ENCODE data around the gene SLC4A11. TPM values are rescaled to one million over a fixed set of nuclear protein-coding genes. Genes with fewer than 3 reads are reported as not detected.

SLC4A11 gene
- total RNA-seq, 2 donors from 2014 or later = 3.8 to 12.4 TPM

DNA sequence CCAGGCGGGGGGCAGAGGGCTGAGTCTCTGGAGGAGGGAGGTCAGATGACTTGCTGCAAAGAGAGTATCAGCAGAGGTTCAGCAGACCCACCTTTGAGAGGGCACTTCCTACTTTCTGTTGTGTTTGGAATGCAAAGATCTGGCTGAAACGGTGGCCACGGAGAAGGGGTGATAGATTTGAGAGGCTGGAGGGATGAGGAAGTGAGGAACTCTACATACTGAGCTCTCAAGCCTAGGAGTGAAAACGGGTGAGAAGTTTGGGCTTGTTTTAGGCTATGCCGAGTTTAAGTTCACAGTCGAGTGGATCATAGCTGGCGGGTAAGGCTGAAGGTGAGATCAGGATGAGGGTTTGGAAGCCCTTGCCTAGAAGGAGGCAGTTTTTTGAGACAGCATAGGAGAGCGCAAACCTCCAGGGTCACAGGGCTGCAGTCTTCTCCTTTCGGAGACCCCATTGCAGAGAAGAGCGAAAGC lies 30.2 kb downstream of the SLC4A11 start:
- Histone ChIP-seq H3K36me3 (ENCODE audit: control insufficient read depth, insufficient read depth, low read length) (peaks cover 10% of the 10 kb centered on the region), H3K4me3 (ENCODE audit: low read length) (peak overlapping the region; percentile 97), H3K27me3 (ENCODE audit: control insufficient read depth, insufficient read depth, low read length, poor library complexity, severe bottlenecking) (no peaks in the 10 kb centered on the region), H3K4me1 (ENCODE audit: control insufficient read depth, insufficient read depth, low read length) (no peaks in the 10 kb centered on the region), H3K27ac (ENCODE audit: low read depth, low read length) (no peak overlapping the region), H3K9me3 (ENCODE audit: control insufficient read depth, low read length) (no peaks in the 10 kb centered on the region), H3K9ac (ENCODE audit: extremely low read depth, low read length, poor library complexity, severe bottlenecking) (peak overlapping the region; percentile 72)
- TF ChIP-seq, protein P1, sequence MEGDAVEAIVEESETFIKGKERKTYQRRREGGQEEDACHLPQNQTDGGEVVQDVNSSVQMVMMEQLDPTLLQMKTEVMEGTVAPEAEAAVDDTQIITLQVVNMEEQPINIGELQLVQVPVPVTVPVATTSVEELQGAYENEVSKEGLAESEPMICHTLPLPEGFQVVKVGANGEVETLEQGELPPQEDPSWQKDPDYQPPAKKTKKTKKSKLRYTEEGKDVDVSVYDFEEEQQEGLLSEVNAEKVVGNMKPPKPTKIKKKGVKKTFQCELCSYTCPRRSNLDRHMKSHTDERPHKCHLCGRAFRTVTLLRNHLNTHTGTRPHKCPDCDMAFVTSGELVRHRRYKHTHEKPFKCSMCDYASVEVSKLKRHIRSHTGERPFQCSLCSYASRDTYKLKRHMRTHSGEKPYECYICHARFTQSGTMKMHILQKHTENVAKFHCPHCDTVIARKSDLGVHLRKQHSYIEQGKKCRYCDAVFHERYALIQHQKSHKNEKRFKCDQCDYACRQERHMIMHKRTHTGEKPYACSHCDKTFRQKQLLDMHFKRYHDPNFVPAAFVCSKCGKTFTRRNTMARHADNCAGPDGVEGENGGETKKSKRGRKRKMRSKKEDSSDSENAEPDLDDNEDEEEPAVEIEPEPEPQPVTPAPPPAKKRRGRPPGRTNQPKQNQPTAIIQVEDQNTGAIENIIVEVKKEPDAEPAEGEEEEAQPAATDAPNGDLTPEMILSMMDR (conservative IDR thresholded peaks at IDR 0.05) = no peak
- Mint-ChIP-seq H3K4me3 (peak overlapping the region; percentile 79), H3K36me3 (ENCODE audit: low read depth) (peaks cover 10% of the 10 kb centered on the region), H3K9me3 (no peaks in the 10 kb centered on the region), H3K27me3 (ENCODE audit: insufficient read depth) (no peaks in the 10 kb centered on the region), H3K27ac (peak overlapping the region; percentile 87), H3K4me1 (peaks cover 4% of the 10 kb centered on the region)
- WGBS, 2 experiments (ENCODE audit: insufficient coverage in 1 of 2, insufficient read length in 1 of 2) = 5 to 6% methylated on average over 5 to 10 of the region's 10 CpGs
- peak; percentile 59 for DNase-seq

DNA sequence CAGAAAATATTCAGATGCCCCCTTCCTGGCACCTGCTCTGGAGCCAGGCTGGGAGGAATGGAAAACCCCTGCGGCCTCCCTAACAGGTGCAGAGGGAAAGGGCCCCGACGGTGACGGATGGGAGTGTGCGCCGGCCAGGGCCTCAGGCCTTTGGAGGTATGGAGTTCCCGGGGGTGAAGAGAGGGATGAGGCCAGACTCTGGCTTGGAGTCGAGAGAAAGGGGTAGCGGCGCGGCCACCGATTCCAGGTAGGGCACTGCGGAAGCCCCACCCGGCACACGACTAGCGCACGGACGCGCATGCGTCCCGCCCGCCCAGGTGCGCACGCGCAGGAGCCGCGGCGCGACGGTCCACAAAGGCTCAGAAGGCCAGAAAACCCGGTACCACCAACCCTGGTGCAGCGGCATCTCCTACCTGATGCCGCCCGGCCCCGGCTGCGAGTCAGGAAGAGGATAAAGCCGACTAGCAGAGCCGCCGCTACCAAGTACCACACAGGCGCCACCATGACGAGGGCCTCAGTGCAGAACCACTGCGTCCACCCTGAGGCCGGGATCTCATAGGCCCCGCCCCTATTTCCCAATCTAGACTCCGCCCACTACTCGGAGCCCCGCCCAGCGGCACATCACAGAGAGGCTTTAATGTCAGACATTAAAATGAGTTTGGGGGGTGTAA lies 34.7 kb downstream of the SLC4A11 start, which contains the start of gene DDRGK1:
DDRGK1 (minus strand) TSS at position 559 of the 671 bp plus-strand sequence; CDS start at position 504, 55 bp downstream.
- no peaks in the 10 kb centered on the region for H3K9me3 ChIP-seq (ENCODE audit: control insufficient read depth, low read length)
- Mint-ChIP-seq H3K4me3 (peak within 1 kb of the TSS; percentile 94), H3K4me1 (peaks cover 6% of the 10 kb centered on the region), H3K9me3 (no peaks in the 10 kb centered on the region), H3K27me3 (ENCODE audit: insufficient read depth) (no peaks in the 10 kb centered on the region), H3K36me3 (ENCODE audit: low read depth) (peaks cover 26% of the 10 kb centered on the region), H3K27ac (peak within 1 kb of the TSS; percentile 96)
- peak within 1 kb of the TSS; percentile 67 for H3K9ac ChIP-seq (ENCODE audit: extremely low read depth, low read length, poor library complexity, severe bottlenecking)
- TF ChIP-seq, protein P1 (conservative IDR thresholded peaks at IDR 0.05) = no peak
- WGBS, 2 experiments (ENCODE audit: insufficient coverage in 1 of 2, insufficient read length in 1 of 2) = 0 to 2% methylated on average over 22 to 48 of the region's 48 CpGs
- H3K4me3 ChIP-seq (ENCODE audit: low read length) = peak within 1 kb of the TSS; percentile 95
- H3K4me1 ChIP-seq (ENCODE audit: control insufficient read depth, insufficient read depth, low read length) = no peaks in the 10 kb centered on the region
- H3K36me3 ChIP-seq (ENCODE audit: control insufficient read depth, insufficient read depth, low read length) = peaks cover 24% of the 10 kb centered on the region
- peak within 1 kb of the TSS; percentile 74 for H3K27ac ChIP-seq (ENCODE audit: low read depth, low read length)
- no peaks in the 10 kb centered on the region for H3K27me3 ChIP-seq (ENCODE audit: control insufficient read depth, insufficient read depth, low read length, poor library complexity, severe bottlenecking)
- DNase-seq = peak; percentile 96

- Histone ChIP-seq H3K4me1 (ENCODE audit: control insufficient read depth, insufficient read depth, low read length) (no peaks in the 10 kb centered on the region), H3K36me3 (ENCODE audit: control insufficient read depth, insufficient read depth, low read length) (peaks cover 32% of the 10 kb centered on the region), H3K27me3 (ENCODE audit: control insufficient read depth, insufficient read depth, low read length, poor library complexity, severe bottlenecking) (no peaks in the 10 kb centered on the region), H3K4me3 (ENCODE audit: low read length) (peak overlapping the region; percentile 95), H3K9me3 (ENCODE audit: control insufficient read depth, low read length) (no peaks in the 10 kb centered on the region), H3K9ac (ENCODE audit: extremely low read depth, low read length, poor library complexity, severe bottlenecking) (peak overlapping the region; percentile 67), H3K27ac (ENCODE audit: low read depth, low read length) (no peak overlapping the region)
- Mint-ChIP-seq H3K27ac (peak overlapping the region; percentile 96), H3K27me3 (ENCODE audit: insufficient read depth) (no peaks in the 10 kb centered on the region), H3K36me3 (ENCODE audit: low read depth) (peaks cover 33% of the 10 kb centered on the region), H3K9me3 (no peaks in the 10 kb centered on the region), H3K4me3 (peak overlapping the region; percentile 94), H3K4me1 (peaks cover 6% of the 10 kb centered on the region)
- peak; percentile 54 for DNase-seq
- TF ChIP-seq, protein P1 (conservative IDR thresholded peaks at IDR 0.05) = no peak
- 19 to 32% methylated on average over 19 to 31 of the region's 31 CpGs for WGBS, 2 experiments (ENCODE audit: insufficient coverage in 1 of 2, insufficient read length in 1 of 2)
Measured at GRCh38 chr20:3203315-3204123, 35.5 kb downstream of the SLC4A11 start.

Measured in endodermal cell (in vitro differentiated cells).